HG03064 (cell line): ENCODE measurements around the gene EMP3.
"Not testable (repeated sequence)": the region's sequence is repeated elsewhere in the genome, so short reads cannot be mapped to it uniquely, and the experiment has no call there.

Experiments used
- ATAC-seq: cut with Tn5 transposase; IDR thresholded peaks from one replicate; pipeline ENCODE4 v1.9.1; 2021; ENCODE audit warnings: low read depth; ENCODE audit not compliant: unreplicated experiment

Gene EMP3

GRCh38 chr19:48315712-48316111, 9.6 kb upstream of the EMP3 start:
- no peak for ATAC-seq

DNA sequence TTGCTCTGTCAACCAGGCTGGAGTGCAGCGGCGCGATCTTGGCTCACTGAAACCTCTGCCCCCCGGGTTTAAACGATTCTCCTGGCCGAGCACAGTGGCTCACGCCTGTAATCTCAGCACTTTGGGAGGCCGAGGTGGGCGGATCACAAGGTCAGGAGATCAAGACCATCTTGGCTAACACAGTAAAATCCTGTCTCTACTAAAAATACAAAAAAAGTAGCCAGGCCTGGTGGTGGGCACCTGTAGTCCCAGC, 7.7 kb upstream of the EMP3 start:
- not testable (repeated sequence) for ATAC-seq

DNA sequence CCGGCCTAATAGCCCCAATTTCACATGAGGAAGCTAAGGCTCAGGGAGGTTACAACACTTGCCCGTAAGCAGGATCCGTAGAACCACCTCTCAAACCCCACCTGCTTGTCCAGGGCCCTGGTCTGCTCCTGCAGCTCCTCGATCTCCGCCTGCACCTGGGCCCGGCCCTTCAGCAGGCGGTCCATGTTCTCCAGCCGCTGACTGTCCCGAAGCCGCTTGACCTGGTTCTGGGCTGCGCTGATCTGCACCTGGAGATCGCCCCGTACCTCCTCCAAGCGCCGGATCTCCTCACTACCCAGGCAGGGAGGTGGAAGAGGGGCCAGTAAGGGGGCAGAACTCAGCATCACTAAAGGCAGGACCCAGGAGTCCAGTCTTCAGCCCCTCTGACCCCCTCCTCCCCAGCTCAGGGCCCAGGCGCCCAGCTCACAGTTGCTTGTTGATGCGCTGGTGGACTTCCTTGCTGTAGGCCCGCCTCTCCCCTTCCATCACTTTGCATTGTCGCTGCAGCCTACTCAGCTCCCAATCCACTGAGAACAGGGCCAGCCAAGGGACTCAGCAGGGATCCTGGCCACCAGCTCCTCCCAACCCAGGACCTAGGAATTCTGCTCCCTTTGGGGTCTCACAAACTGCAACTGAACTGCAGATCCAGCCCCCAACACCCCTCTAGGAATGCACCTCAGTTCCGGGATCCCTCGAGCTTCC, 6.9 kb upstream of the EMP3 start:
- ATAC-seq = no peak

DNA sequence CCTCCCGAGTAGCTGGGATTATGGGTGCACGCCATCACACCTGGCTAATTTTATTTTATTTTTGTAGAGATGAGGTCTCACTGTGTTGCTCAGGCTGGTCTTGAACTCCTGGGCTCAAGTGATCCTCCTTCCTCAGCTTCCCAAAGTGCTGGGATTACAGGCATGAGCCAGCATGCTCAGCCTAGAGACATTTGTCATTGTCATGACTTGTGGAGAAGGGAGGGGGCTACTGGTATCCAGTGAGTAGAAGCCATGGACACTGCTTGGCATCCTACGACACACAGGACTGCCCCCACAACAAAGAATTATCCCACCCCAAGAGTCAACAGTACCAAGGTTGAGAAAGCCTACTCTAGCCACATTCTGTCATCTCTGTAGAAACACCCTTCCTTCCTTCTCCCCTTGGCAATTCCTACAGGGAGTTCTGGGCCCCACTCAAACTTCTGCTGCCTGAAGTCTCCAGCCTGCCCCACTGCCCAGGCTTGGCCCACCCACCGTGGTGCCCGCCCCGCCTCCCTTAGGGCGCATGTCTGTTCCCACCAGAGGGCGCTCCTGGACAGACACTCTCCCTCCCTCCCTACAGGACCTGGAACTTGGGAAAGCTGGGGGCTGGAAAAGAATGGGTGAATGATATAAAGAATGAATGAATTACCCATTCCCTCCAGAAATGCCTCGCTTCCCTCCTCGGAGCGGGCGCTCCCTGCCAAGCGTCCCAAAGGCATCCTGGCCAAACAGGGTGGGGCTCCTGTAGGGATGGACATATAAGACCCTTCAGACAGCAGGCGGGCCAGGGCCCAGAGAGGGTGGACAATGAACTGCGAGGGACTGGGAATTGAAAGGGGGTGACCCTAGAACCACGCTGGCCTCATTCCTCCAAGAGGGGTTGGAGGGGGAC, 5.5 kb upstream of the EMP3 start:
- no peak for ATAC-seq

DNA sequence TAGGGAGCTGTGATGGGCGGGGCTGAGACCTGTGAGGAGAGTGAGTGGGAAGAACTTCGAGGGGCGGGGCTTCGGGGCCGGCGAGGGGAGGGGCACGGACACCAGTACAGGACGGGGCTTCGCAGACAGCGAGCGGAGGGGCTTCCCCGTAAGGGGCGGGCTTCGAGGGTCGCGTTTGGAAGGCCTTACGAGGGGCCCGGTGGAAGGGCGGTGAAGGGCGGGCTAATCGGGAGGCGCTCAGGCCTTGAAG, 4.1 kb upstream of the EMP3 start:
- ATAC-seq = peak; percentile 39

- ATAC-seq = peak; percentile 50
Measured at GRCh38 chr19:48321622-48322591, 3.4 kb upstream of the EMP3 start.

GRCh38 chr19:48329167-48329891, 4.0 kb downstream of the EMP3 start:
- ATAC-seq = no peak

DNA sequence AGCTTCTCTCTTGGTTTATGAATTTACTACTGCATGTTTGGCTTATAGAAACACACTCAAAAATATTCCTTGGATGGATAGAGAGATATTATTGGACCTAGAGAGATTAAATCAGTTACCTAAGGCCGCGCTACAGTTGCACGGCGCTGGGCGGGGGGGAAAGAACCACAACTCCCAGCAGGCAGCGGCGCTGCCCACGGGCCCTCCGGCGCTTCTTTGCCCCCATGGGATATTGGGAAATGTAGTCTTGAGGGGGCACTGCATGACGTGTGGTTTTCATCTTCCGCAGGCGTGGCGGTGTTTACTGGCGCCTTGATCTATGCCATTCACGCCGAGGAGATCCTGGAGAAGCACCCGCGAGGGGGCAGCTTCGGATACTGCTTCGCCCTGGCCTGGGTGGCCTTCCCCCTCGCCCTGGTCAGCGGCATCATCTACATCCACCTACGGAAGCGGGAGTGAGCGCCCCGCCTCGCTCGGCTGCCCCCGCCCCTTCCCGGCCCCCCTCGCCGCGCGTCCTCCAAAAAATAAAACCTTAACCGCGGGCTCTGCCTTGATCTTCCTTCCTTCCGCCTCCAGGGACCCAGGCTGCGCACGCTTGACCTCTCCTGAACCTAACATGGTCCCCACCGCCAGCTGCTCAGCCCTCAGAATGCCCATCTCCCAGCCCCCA, 4.8 kb downstream of the EMP3 start:
- ATAC-seq = no peak

DNA sequence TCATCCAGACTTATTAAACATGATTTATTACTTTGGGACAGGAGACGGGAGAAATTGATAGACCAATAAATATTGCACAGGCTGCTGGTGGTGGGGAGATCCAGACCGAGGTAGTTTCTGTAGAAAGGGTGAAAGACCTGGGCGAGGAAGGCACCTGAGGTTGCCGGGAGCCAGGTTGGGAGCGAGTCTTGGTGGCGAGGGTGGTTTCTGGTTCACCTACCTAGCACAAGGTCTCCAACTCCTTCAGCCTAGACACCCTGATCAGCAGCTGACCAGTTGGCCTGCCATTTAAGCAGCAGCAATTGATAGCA, 7.0 kb downstream of the EMP3 start:
- ATAC-seq = no peak

GRCh38 chr19:48332662-48333466, 7.5 kb downstream of the EMP3 start:
- ATAC-seq = peak; percentile 50

DNA sequence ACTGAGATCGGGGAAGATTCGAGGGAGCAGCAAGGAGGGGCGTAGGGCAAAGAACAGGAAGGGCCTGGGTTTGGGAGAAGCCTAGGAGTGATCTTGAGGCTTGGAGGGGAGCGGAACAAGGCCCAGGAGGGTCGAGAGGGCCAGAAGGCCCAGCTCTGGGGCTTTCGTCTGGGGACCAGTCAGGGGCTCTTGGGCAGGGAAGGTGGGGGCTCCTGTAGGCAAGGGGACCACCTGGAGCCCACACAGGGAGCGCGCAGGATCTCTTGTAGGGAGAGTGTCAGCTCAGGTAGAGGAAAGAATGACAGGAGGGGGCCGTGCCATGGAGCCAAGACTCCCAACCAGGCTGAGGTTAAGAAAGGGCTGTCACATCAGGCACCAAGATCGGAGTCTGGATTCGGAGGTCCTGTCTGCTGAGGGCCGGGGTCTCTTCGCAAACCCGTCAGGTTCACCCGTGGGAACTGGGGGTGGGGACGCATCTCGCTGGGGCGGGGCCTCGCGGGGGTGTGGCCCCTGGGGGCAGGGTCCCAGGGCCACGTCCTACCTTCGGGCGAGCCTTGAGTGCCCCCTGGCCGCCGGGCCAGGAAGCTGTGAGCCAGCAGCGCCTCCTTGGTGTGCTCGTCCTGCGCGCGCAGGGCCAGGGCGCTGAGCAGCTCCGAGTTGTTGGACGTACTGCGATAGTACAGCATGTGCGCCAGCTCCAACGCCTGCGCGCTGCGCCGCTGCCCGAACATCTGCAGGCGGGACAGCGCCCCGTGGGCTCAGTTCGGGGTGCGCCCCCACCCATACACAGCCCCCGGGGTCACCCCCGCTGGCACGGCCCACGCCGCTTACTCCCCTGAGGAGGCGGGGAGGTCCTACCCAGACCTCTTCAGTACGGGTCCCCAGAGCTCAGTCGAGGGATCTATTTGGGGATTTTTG, 8.4 kb downstream of the EMP3 start:
- ATAC-seq = peak; percentile 42

DNA sequence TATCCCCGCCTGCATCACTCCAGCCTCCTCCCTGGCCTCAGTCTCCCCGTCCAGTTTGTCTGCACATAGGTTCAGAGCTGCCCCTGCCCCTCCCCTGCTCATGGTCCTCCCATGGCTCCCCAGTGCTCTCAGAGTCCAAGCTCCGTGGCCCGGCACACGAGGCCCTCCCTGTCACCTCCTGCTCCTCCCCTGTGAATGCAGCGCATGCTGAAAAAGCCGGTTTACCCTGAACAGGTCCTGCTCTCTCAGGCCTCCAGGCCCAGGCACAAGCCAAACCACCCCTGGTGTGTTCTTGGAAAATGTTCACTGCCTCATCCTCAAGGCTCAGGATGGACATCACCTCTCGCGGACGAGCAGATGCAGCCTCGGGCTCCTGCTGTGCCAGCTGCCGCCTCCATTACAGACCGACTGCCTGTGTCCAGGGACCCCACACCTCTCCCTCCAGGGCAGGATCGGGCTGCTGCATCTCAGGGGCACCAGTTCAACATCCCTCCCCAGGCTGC, 13.0 kb downstream of the EMP3 start:
- ATAC-seq = no peak

- ATAC-seq = no peak
Measured at GRCh38 chr19:48338802-48339503, 13.6 kb downstream of the EMP3 start.

DNA sequence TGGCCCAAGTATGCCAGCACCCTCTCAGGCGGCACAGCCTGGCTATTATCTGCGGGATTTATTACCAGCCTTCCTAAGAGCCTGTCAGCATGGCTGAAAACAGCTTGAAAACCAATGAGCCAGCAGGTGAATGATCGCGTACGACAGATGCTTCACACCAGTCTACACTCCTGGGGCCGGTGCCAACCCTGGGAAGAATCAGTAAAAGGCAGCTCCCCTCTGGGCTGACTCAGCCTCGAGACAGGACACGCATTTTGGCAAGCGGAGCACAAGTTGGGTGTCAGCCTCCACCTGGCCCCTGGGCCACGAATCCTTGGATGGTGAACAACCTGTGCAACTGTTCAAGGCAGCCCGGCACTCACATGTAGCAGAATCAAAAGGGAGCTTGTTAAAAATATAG, 15.6 kb downstream of the EMP3 start:
- ATAC-seq = no peak

GRCh38 chr19:48341515-48342413, 16.4 kb downstream of the EMP3 start:
- no peak for ATAC-seq

DNA sequence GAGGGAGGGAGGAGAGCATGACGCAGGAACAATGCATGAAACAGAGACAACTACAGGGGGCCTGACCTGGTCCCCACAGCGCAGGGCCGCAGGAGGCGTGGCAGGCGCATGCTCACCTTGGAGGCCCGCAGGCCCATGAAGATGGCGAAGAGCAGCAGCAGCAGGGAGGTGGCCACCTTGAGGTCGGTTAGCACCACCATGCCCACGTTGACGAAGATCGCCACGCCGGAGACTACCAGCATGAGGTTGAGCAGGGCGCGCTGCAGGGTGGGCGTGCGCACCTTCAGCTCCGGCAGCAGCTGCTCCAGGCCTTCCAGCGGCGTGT, 17.0 kb downstream of the EMP3 start:
- ATAC-seq = no peak
